HepG2 (cell line): Measurements from ENCODE around the gene CLEC18C. TPM values are rescaled to one million over a fixed set of nuclear protein-coding genes. Genes with fewer than 3 reads are reported as not detected.

Experiments used
- GFI1 ChIP-seq: sonication (generic); formaldehyde crosslinking; IDR thresholded peaks from 2 replicates; pipeline ENCODE4 v1.5.0; 2020; ENCODE audit warnings: missing genetic modification reagents, mild to moderate bottlenecking, borderline replicate concordance
- GMEB1 ChIP-seq: sonication (generic); formaldehyde crosslinking; IDR thresholded peaks from 2 replicates; pipeline ENCODE4 v1.5.1; 2020; ENCODE audit warnings: missing genetic modification reagents, mild to moderate bottlenecking, borderline replicate concordance
- HBP1 ChIP-seq: IDR thresholded peaks from 2 replicates; pipeline ENCODE4 v1.6.1; 2016; ENCODE audit warnings: low read depth, control low read depth
- HINFP ChIP-seq: sonication (generic); formaldehyde crosslinking; IDR thresholded peaks from 2 replicates; pipeline ENCODE4 v1.4.0; 2020; ENCODE audit warnings: low read depth, mild to moderate bottlenecking, missing genetic modification reagents
- NCOA1 ChIP-seq: sonication (generic); formaldehyde crosslinking; IDR thresholded peaks from 2 replicates; pipeline ENCODE4 v1.9.0; 2021; ENCODE audit warnings: missing genetic modification reagents
- NFE2L2 ChIP-seq: fragments of 150-350 bp; IDR thresholded peaks from 2 replicates; pipeline ENCODE4 v1.6.1; 2014; ENCODE audit warnings: low read length
- STAG1 ChIP-seq: sonication (generic); formaldehyde crosslinking; IDR thresholded peaks from 2 replicates; pipeline ENCODE4 v1.4.0; 2020; ENCODE audit warnings: missing genetic modification reagents
- TOE1 ChIP-seq: sonication (generic); formaldehyde crosslinking; IDR thresholded peaks from 2 replicates; pipeline ENCODE4 v1.4.0; 2020; ENCODE audit warnings: mild to moderate bottlenecking, missing genetic modification reagents
- TP53 ChIP-seq: sonication (generic); formaldehyde crosslinking; conservative IDR thresholded peaks from 2 replicates; pipeline ENCODE4 v1.4.0; 2020; ENCODE audit warnings: missing genetic modification reagents
- ZBTB4 ChIP-seq: sonication (generic); formaldehyde crosslinking; IDR thresholded peaks from 2 replicates; pipeline ENCODE4 v1.4.0; 2020; ENCODE audit warnings: missing genetic modification reagents, mild to moderate bottlenecking, borderline replicate concordance
- ZFAT ChIP-seq: sonication (generic); formaldehyde crosslinking; conservative IDR thresholded peaks from 2 replicates; pipeline ENCODE4 v1.8.1; 2023; ENCODE audit warnings: missing genetic modification reagents, inconsistent platforms
- ZFP37 ChIP-seq: sonication (generic); formaldehyde crosslinking; IDR thresholded peaks from 2 replicates; pipeline ENCODE4 v1.4.0; 2020; ENCODE audit warnings: missing genetic modification reagents, borderline replicate concordance
- ZMAT3 ChIP-seq: sonication (generic); formaldehyde crosslinking; conservative IDR thresholded peaks from 2 replicates; pipeline ENCODE4 v1.7.0; 2021; ENCODE audit warnings: missing genetic modification reagents
- ZNF30 ChIP-seq: sonication (generic); formaldehyde crosslinking; IDR thresholded peaks from 2 replicates; pipeline ENCODE4 v1.5.0; 2020; ENCODE audit warnings: mild to moderate bottlenecking, missing genetic modification reagents
- ZNF317 ChIP-seq: sonication (generic); formaldehyde crosslinking; IDR thresholded peaks from 2 replicates; pipeline ENCODE4 v1.5.0; 2020; ENCODE audit warnings: mild to moderate bottlenecking, missing genetic modification reagents
- ZNF367 ChIP-seq: sonication (generic); formaldehyde crosslinking; IDR thresholded peaks from 2 replicates; pipeline ENCODE4 v1.4.0; 2020; ENCODE audit warnings: missing genetic modification reagents, borderline replicate concordance
- ZNF503 ChIP-seq: sonication (generic); formaldehyde crosslinking; IDR thresholded peaks from 2 replicates; pipeline ENCODE4 v1.4.0; 2020; ENCODE audit warnings: missing genetic modification reagents
- ZNF549 ChIP-seq: sonication (generic); formaldehyde crosslinking; IDR thresholded peaks from 2 replicates; pipeline ENCODE4 v1.5.0; 2020; ENCODE audit warnings: missing genetic modification reagents
- ZNF772 ChIP-seq: sonication (generic); formaldehyde crosslinking; IDR thresholded peaks from 2 replicates; pipeline ENCODE4 v1.5.0; 2020; ENCODE audit warnings: mild to moderate bottlenecking, missing genetic modification reagents
- ZNF775 ChIP-seq: sonication (generic); formaldehyde crosslinking; IDR thresholded peaks from 2 replicates; pipeline ENCODE4 v1.4.0; 2020; ENCODE audit warnings: missing genetic modification reagents, mild to moderate bottlenecking, moderate library complexity, borderline replicate concordance
- polyA plus RNA-seq, 8 experiments: library from polyadenylated mRNA; depleted of rRNA in 3 of 8; stranded (reverse) in 7 of 8; unstranded in 1 of 8; fragments of >200 nt; fragmentation: Illumina TruSeq in 4 of 8; extraction: Trizol in 4 of 8; gene quantifications; 2 replicates each; pipeline versions ENCODE4 v1.2.1 to v1.2.3, GENCODE V29; 2011 to 2016; ENCODE audit warnings: low read depth in 4 of 8, missing spikeins in 1 of 8, mixed read lengths in 1 of 8; ENCODE audit not compliant: insufficient read depth in 1 of 8
- total RNA-seq, 5 experiments: library from RNA; depleted of rRNA; stranded (reverse); fragments of >200 nt; fragmentation: Illumina TruSeq; extraction: Trizol; gene quantifications; 2 replicates each; pipeline ENCODE4 v1.2.3, GENCODE V29; 2016; ENCODE audit warnings: low read depth in 1 of 5

Gene CLEC18C
- total and polyA plus RNA-seq, 2 of the 13 experiments (the other 11 are each of a cell fraction or from before 2014, with no cell fraction given), result 0.15 to 0.29 TPM

GRCh38 chr16:70158261-70158939 is 15.2 kb upstream of the CLEC18C start (continued):
- TF ChIP-seq HINFP, result no peak
- no peak for TF ChIP-seq GMEB1 (CRISPR knock-in tag)
- no peak; the same call in 1 of the 2 replicates for TF ChIP-seq HBP1 (CRISPR knock-in tag)
- peak; percentile 60; the same call in 1 of the 2 replicates for TF ChIP-seq NCOA1 (CRISPR knock-in tag)
- TF ChIP-seq ZBTB4 (CRISPR knock-in tag), result 0 out of 2 replicates have a peak, but pooled peaks have one; percentile 5
- TF ChIP-seq NFE2L2, result no peak
- 0 out of 2 replicates have a peak, but pooled peaks have one; percentile 1 for TF ChIP-seq ZMAT3
- 0 out of 2 replicates have a peak, but pooled peaks have one; percentile 2 for TF ChIP-seq ZNF317
- TF ChIP-seq ZNF503 (CRISPR knock-in tag), result no peak
- TF ChIP-seq ZNF549, result 0 out of 2 replicates have a peak, but pooled peaks have one; percentile 5
- TF ChIP-seq ZNF367 (CRISPR knock-in tag), result no peak
- TF ChIP-seq STAG1 (CRISPR knock-in tag), result peak; percentile 26; the same call in 1 of the 2 replicates
- no peak for TF ChIP-seq TP53 (CRISPR knock-in tag)
- no peak for TF ChIP-seq ZNF772 (CRISPR knock-in tag)
- TF ChIP-seq ZNF30 (CRISPR knock-in tag), result no peak
- TF ChIP-seq TOE1, result no peak
- no peak for TF ChIP-seq GFI1
- TF ChIP-seq ZNF775, result 0 out of 2 replicates have a peak, but pooled peaks have one; percentile 49
- TF ChIP-seq ZFP37 (CRISPR knock-in tag), result 0 out of 2 replicates have a peak, but pooled peaks have one; percentile 0
- TF ChIP-seq ZFAT, result no peak
